ENCODE data around the gene AKAP10.

GRCh38 chr17:19973156-19973555 is 4.5 kb downstream of the AKAP10 start:
- TF ChIP-seq CTCF (conservative IDR thresholded peaks at IDR 0.05) (no peak), ZFX (IDR thresholded peaks at IDR 0.05) (no peak)
